Epidermal melanocyte (primary cell): ENCODE data around the gene ABI1.

Experiments
- DNase-seq: peaks from one replicate; pipeline ENCODE4 v3.0.0; 2011; ENCODE audit warnings: low spot score; ENCODE audit not compliant: insufficient read length

Gene ABI1

DNA sequence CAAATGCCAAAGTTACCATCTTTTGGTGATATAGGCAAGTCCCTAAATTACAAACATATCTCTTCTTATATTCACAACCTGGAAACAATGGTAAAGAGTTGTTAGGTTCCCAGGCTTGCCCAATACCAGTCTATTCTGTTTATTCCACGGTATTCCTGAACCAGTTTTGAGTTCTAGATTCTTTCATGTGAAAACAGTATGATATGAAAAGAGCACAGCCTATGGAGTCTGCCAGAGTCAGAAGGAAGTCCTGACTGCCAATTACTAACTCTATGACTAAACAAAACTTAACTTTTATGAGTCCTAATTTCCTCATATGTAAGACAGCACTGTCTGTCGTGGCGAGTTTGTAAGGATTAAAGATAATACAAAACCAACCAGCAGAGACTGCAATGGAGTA, 5.6 kb downstream of the ABI1 start:
- DNase-seq = no peak

DNA sequence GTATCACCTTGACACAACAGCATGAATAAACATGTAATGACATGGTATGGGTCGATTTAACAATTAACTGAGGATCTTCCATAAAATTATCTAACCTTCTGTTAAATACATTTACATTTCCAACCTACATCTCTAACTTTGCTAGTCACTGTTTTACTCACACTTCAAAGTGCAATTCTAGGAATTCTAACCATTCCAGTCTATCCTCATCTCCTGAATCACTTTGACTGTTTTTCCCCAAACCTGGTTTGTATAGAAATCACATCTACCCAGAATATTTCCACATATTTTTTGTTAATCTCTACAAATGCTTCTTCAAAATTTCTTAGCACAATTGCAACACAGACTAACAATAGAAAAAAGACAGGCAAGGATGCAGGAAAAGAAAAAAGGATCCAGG, 6.2 kb downstream of the ABI1 start:
- no peak for DNase-seq

- no peak for DNase-seq
These were observed 16.3 kb downstream of the ABI1 start for GRCh38 chr10:26844396-26844975.

GRCh38 chr10:26843736-26844135, 17.0 kb downstream of the ABI1 start:
- no peak for DNase-seq

DNA sequence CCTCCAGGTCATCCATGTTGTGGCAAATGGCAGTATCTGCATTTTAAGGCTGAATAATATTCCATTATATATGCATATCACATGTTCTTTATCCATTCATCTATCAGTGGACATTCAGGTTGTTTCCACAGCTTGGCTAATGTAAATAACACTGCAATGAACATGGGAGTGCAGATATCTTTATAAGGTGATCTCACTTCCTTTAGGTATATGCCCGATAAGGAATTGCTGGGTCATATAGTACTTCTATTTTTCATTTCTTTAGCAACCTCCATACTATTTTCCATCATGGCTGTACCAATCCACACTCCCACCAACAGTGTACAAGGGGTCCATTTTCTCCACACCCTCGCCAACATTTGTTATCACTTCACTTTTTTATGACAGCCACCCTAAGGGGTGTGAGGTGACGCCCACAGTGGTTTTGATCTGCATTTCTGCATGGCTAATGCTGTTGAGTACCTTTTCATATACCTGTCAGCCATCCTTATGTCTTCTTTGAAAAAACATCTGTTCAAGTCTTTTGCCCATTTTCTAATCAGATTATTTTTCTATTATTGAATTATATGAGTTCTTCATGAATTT, 18.9 kb downstream of the ABI1 start:
- no peak for DNase-seq

GRCh38 chr10:26840938-26841732, 19.6 kb downstream of the ABI1 start:
- DNase-seq = no peak

- no peak for DNase-seq
These were observed 20.7 kb downstream of the ABI1 start for GRCh38 chr10:26839966-26840627.

DNA sequence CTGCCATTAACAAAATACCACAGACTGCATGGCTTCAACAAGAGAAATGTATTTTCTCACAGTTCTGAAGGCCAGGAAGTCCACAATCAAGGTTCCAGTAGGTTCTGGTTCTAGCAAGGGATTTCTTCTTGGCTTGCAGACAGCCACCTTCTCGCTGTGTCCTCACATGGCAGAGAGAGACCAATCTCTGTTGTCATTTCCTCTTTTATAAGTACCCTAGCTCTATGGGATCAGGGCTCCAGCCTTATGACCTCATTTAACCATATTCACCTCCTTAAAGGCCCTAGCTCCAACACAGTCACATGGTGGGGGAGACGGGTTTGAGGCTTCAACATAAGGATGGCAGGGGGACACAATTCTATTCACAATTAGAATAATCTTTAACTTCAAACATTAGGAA, 23.6 kb downstream of the ABI1 start:
- no peak for DNase-seq

DNA sequence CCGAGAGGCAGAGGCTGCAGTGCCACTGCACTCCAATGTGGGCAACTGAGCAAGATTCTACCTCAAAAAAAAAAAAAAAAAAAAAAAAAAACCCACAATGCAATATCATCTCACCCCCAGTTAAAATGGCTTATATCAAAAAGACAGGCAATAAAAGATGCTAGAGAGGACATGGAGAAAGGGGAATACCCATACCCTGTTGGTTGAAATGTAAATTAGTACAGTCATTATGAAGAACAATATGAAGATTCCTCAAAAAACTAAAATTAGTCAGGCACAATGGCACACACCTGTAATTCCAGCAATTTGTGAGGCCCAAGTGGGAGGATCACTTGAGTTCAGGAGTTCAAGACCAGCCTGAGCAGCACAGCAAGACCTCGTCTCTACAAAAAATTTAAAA, 25.7 kb downstream of the ABI1 start:
- no peak for DNase-seq

- no peak for DNase-seq
These were observed 27.8 kb downstream of the ABI1 start for GRCh38 chr10:26832960-26833359.

- DNase-seq = no peak
These were observed 28.8 kb downstream of the ABI1 start for GRCh38 chr10:26831936-26832335.

DNA sequence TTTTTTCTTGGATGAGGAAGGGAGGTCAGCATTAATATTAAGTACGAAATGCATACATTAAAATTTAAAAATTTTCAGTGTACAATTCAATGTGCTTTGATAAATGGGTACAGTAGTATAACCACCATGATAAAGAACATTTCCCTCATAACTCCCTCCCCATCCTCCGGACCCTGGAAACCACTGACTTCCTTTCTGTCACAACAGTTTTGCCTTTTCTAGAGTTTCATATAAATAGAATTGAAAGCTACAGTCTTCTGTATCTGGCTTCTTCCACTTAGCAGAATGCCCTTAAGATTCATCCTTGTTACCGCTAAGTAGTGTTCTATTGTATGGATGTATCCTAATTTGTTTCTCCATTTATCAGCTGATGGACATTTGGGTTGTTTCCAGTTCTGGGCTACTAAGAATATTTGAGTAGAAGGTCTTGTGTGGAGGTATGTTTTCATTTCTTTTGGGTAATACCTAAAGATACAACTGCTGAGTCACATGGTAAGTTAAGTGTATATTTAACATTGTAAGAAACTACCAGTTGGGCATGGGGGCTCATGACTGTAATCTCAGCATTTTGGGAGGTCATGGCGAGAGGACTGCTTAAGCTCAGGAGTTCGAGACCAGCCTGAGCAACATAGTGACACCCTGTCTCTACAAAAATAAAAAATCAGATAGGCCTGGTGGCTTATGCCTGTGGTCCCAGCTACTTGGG, 30.8 kb downstream of the ABI1 start:
- no peak for DNase-seq

GRCh38 chr10:26824015-26824690, 36.6 kb downstream of the ABI1 start:
- no peak for DNase-seq

DNA sequence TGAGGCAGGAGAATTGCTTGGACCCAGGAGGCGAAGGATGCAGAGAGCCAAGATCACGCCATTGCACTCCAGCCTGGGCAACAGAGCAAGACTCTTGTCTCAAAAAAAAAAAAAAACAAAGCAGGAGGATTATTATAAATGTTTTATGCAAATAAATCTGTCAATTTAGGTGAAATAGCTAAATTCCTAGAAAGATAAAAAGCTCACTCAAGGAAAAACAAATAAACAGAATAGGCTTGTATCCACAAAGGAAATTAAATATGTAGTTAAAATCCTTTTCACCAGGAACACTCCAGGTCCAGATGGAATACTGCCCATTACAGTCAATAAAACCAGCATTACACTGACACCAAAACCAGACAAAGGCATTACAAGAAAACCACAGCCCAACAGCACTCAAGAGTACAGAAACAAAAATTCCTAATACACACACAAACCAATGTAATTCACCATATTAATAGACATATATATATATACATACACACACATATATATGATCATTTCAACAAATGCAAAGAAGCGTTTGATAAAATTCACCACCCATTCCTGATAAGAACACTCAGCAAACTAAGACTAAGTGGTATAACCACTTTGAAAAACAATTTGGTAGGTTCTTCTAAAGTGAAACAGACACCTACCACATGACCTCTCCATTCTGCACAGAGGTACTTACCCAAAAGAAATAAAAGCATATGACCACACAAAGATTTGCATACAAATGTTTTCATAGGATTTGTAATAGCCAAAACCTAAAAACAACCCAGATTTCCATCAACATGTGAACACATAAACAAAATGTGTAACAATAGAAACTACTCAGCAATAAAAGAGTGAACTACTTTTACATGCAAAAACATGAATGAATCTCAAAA, 38.8 kb downstream of the ABI1 start:
- no peak for DNase-seq

GRCh38 chr10:26815500-26815899, 45.3 kb downstream of the ABI1 start:
- DNase-seq = no peak

DNA sequence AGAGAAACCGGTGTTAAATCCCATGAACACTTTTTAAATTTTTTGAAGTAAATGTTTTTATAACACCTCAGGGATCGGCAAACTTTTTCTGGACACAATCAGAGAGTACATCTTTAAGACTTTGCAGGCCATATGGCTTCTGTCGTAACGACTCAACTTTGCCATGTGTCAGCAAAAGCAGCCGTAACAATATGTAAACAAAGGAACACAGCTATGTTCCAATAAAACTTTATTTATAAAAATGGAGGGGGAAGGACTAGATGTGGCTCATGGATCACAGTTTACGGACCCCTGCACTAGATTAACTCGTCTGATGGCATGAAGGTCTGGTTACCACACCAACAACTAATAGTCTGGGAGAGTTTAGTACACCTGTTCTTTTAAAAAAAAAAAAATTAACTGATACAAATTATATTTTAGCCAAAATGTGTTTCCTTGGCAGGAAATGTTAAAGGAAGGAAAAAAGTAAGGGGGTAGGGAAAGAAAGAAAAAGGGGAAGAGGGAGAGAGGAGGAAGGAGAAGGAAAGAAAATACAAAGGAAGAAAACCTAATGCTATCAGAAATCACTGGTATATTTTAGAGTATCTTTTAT, 50.2 kb downstream of the ABI1 start:
- DNase-seq = no peak

DNA sequence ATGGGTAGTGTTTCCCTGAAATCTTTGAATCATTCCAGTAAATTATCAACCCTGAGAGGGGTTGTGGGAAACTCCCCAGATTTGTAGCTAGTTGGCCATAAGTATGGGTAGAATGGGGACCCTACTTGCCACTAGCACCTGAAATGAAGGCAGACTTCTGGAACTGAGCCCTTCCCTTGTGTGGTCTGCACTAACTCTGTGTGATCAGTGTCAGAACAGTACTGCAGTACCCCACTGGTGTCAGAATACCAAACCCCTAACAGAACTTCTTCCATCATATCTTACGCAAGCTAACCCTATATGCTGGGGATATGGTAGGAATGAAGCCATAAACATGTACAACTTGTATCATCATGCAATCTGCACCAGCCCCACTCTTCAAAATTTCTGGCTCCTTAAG, 50.8 kb downstream of the ABI1 start:
- no peak for DNase-seq

DNA sequence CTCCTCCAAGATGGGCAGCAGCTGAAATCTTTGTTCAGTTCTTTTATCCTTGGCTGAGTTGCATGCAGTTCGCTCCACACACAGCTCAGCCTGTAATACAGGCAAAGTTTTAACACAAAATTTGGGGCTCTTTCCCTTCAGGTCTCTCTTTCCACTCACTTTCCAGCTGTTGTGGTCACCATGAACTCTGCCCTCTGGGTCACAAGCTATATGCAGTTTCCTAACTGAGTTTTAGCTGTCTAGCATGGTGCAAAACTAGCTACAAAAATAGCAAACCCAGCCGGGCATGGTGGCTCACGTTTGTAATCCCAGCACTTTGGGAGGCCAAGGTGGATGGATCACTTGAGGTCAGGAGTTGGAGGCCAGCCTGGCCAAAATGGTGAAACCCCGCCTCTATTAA, 53.2 kb downstream of the ABI1 start:
- DNase-seq = no peak

DNA sequence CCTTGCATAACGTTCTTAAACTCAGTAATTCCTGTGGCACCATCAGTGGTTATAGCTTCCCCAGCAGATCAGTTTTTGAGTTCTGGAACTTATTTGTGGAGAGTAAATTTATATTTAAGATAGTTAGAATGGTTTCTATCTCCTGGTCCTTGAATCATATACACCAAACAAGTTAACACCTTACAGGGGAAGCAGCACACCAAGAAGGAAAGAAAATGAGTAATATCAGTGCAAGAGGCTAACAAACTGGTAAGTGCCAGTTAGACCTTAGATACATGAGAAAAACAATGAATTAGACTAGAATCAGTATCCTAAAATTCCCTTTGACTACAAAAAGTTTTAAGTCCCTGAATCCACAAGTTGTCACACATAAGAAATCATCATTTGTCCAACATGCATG, 54.2 kb downstream of the ABI1 start:
- no peak for DNase-seq
